ENCODE results near the gene IFNL3.

Gene IFNL3

DNA sequence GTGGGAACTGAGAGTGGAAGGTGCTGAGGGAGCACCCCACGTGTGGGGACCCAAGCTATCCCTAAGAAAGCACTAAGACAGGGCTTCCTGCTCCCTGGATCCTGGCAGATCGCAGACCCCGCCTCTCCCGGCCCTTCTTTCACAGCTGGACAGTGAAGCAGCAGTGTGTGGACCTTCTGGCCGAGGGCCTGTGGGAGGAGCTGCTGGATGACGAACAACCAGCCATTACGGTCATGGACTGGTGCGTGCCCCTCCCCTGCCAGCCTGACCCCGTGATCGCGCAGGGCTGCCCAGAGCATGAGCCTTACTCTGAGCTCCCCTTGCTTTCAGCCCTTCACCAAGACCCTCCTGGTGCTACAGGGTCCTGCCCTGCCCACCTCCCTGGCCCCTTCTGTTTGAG, 45.8 kb downstream of the IFNL3 start:
- TF ChIP-seq, protein P1, sequence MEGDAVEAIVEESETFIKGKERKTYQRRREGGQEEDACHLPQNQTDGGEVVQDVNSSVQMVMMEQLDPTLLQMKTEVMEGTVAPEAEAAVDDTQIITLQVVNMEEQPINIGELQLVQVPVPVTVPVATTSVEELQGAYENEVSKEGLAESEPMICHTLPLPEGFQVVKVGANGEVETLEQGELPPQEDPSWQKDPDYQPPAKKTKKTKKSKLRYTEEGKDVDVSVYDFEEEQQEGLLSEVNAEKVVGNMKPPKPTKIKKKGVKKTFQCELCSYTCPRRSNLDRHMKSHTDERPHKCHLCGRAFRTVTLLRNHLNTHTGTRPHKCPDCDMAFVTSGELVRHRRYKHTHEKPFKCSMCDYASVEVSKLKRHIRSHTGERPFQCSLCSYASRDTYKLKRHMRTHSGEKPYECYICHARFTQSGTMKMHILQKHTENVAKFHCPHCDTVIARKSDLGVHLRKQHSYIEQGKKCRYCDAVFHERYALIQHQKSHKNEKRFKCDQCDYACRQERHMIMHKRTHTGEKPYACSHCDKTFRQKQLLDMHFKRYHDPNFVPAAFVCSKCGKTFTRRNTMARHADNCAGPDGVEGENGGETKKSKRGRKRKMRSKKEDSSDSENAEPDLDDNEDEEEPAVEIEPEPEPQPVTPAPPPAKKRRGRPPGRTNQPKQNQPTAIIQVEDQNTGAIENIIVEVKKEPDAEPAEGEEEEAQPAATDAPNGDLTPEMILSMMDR (IDR thresholded peaks at IDR 0.05; ENCODE audit: low read depth, low read length), result no peak
- peak; percentile 24 for DNase-seq (ENCODE audit: extremely low read depth, low read depth)

DNA sequence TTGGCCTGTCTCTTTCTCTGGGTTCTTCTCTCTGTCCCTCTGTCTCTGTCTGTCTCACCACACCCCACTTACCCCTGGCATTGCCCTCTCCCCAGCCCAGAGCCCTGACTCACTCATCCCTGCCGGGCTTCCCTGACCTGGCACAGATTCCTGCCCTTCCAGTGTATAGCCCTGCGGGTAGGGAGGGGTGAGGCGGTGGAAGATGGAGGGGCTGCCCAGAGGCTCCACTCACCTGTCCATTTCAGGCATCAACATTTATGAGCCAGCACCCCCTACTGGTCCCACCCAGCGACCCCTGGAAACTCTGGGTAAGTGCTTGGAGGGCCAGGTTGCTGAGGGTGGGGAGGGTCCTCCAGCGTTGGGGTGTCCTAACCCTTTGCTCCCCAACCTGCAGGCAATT, 47.0 kb downstream of the IFNL3 start:
- DNase-seq (ENCODE audit: extremely low read depth, low read depth), result no peak
- TF ChIP-seq, protein P1 (IDR thresholded peaks at IDR 0.05; ENCODE audit: low read depth, low read length), result no peak

GRCh38 chr19:39196860-39197562, 47.8 kb downstream of the IFNL3 start, which contains the start of gene NCCRP1:
Gene NCCRP1, plus strand, starts transcription at chr19:39196964. Its CDS starts 19 bp downstream, at chr19:39196983.
- TF ChIP-seq, protein P1 (IDR thresholded peaks at IDR 0.05; ENCODE audit: low read depth, low read length), result no peak
- DNase-seq (ENCODE audit: extremely low read depth, low read depth), result no peak

- no peak for DNase-seq (ENCODE audit: extremely low read depth, low read depth)
Observed at GRCh38 chr19:39196320-39196719, 48.5 kb downstream of the IFNL3 start.

GRCh38 chr19:39195755-39196154, 49.1 kb downstream of the IFNL3 start:
- TF ChIP-seq, protein P1 (IDR thresholded peaks at IDR 0.05; ENCODE audit: low read depth, low read length), result no peak
- no peak for DNase-seq (ENCODE audit: extremely low read depth, low read depth)

More at GRCh38 chr19:39196320-39196719, 48.5 kb downstream of the IFNL3 start:
- TF ChIP-seq, protein P1 (IDR thresholded peaks at IDR 0.05; ENCODE audit: low read depth, low read length), result no peak

DNA sequence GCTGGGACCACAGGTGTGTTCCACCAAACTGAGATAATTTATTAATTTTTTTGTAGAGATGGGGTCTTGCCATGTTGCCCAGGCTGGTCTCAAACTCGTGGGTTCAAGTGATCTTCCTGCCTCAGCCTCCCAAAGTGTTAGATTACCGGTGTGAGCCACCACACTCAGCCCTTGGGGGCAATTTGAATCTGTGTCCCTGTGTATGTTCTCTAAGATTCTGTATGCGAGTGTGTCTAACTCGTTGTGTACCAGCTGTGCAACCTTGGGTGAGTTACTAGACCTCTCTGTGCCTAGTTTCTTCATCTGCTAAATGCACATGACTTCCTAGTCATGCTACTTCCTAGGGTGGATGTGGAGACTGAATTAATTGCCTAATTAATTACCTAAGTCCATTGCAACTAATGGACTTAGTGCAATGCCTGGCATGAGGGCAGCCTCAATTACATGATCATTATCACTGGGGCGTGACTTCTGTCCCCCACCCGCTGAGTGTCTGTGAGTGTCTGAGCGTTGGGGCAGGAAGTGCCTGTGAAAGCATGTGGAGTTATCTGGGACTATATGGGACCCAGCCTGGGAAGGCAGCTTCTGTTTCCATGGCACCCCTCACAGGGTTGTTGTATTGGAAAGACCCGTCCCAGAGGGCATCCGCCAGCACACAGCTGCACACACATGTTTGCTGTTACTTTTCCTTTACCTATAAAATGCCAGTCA, 49.8 kb downstream of the IFNL3 start:
- DNase-seq (ENCODE audit: extremely low read depth, low read depth), result no peak
- TF ChIP-seq, protein P1 (IDR thresholded peaks at IDR 0.05; ENCODE audit: low read depth, low read length), result no peak

- no peak for DNase-seq (ENCODE audit: extremely low read depth, low read depth)
- TF ChIP-seq, protein P1 (IDR thresholded peaks at IDR 0.05; ENCODE audit: low read depth, low read length), result no peak
Observed at GRCh38 chr19:39193803-39194202, 51.0 kb downstream of the IFNL3 start.
